Neural crest cell (in vitro differentiated cells): Measurements from ENCODE around the gene DEPDC4. TPM values are rescaled to one million over a fixed set of nuclear protein-coding genes. Genes with fewer than 3 reads are reported as not detected.

Experiments used
- DNase-seq: peaks from one replicate; pipeline ENCODE4 v3.0.0; 2021; ENCODE audit warnings: low read depth, mixed read lengths, low spot score
- H3K27ac Mint-ChIP-seq: one replicate; pipeline ENCODE4 v1.8.0; 2021; ENCODE audit warnings: mild to moderate bottlenecking, mixed read lengths; ENCODE audit not compliant: unreplicated experiment
- H3K27me3 Mint-ChIP-seq: 2 replicates; pipeline ENCODE4 v1.8.0; 2021; ENCODE audit warnings: low read depth, mild to moderate bottlenecking, mixed read lengths
- H3K36me3 Mint-ChIP-seq: 2 replicates; pipeline ENCODE4 v1.8.0; 2021; ENCODE audit warnings: low read depth, mild to moderate bottlenecking, mixed read lengths
- H3K4me1 Mint-ChIP-seq: 2 replicates; pipeline ENCODE4 v1.8.0; 2021; ENCODE audit warnings: mixed read lengths
- H3K4me3 Mint-ChIP-seq: one replicate; pipeline ENCODE4 v1.8.0; 2021; ENCODE audit warnings: mild to moderate bottlenecking, mixed read lengths
- H3K9me3 Mint-ChIP-seq: 2 replicates; pipeline ENCODE4 v1.8.0; 2021; ENCODE audit warnings: mixed read lengths
- CTCF ChIP-seq: fragments of 200-600 bp; sonication (generic); conservative IDR thresholded peaks from 2 replicates; pipeline ENCODE4 v1.5.0; 2021; ENCODE audit warnings: antibody characterized with exemption, mild to moderate bottlenecking
- total RNA-seq: library from RNA; stranded (reverse); gene quantifications from 2 replicates; pipeline ENCODE4 v1.2.1, GENCODE V29; 2021

The DEPDC4 gene
- total RNA-seq, 1 donor from 2014 or later = 4.1 TPM

GRCh38 chr12:100254876-100255275 is 12.0 kb downstream of the DEPDC4 start:
- H3K9me3 Mint-ChIP-seq = no peaks in the 10 kb centered on the region
- H3K4me3 Mint-ChIP-seq = no peak overlapping the region
- peaks cover 3% of the 10 kb centered on the region for H3K36me3 Mint-ChIP-seq
- no peak for DNase-seq
- H3K4me1 Mint-ChIP-seq = peaks cover 7% of the 10 kb centered on the region
- peak overlapping the region; percentile 36 for H3K27ac Mint-ChIP-seq
- no peaks in the 10 kb centered on the region for H3K27me3 Mint-ChIP-seq
- no peak for TF ChIP-seq CTCF

GRCh38 chr12:100253437-100253836 is 13.4 kb downstream of the DEPDC4 start:
- Mint-ChIP-seq H3K9me3 (no peaks in the 10 kb centered on the region), H3K27me3 (no peaks in the 10 kb centered on the region), H3K36me3 (peaks cover 3% of the 10 kb centered on the region), H3K27ac (no peak overlapping the region), H3K4me3 (no peak overlapping the region), H3K4me1 (peaks cover 7% of the 10 kb centered on the region)
- DNase-seq = no peak
- TF ChIP-seq CTCF = no peak

GRCh38 chr12:100251917-100252316 is 15.0 kb downstream of the DEPDC4 start:
- H3K9me3 Mint-ChIP-seq = no peaks in the 10 kb centered on the region
- TF ChIP-seq CTCF = no peak
- H3K4me3 Mint-ChIP-seq = no peak overlapping the region
- no peaks in the 10 kb centered on the region for H3K27me3 Mint-ChIP-seq
- H3K36me3 Mint-ChIP-seq = no peaks in the 10 kb centered on the region
- peaks cover 7% of the 10 kb centered on the region for H3K4me1 Mint-ChIP-seq
- H3K27ac Mint-ChIP-seq = no peak overlapping the region
- DNase-seq = no peak

- Mint-ChIP-seq H3K36me3 (no peaks in the 10 kb centered on the region), H3K27ac (no peak overlapping the region), H3K4me1 (peaks cover 3% of the 10 kb centered on the region), H3K27me3 (no peaks in the 10 kb centered on the region), H3K4me3 (no peak overlapping the region), H3K9me3 (no peaks in the 10 kb centered on the region)
- DNase-seq = no peak
- no peak for TF ChIP-seq CTCF
Observed at GRCh38 chr12:100249941-100250340, 16.9 kb downstream of the DEPDC4 start.

GRCh38 chr12:100248886-100249285 is 18.0 kb downstream of the DEPDC4 start:
- Mint-ChIP-seq H3K27me3 (no peaks in the 10 kb centered on the region), H3K4me3 (no peak overlapping the region), H3K4me1 (no peaks in the 10 kb centered on the region), H3K9me3 (no peaks in the 10 kb centered on the region), H3K36me3 (no peaks in the 10 kb centered on the region), H3K27ac (no peak overlapping the region)
- no peak for DNase-seq
- no peak for TF ChIP-seq CTCF

GRCh38 chr12:100247765-100248164 is 19.1 kb downstream of the DEPDC4 start:
- H3K4me1 Mint-ChIP-seq = peaks cover 5% of the 10 kb centered on the region
- no peaks in the 10 kb centered on the region for H3K9me3 Mint-ChIP-seq
- no peak overlapping the region for H3K27ac Mint-ChIP-seq
- TF ChIP-seq CTCF = no peak
- H3K36me3 Mint-ChIP-seq = no peaks in the 10 kb centered on the region
- no peak overlapping the region for H3K4me3 Mint-ChIP-seq
- DNase-seq = no peak
- no peaks in the 10 kb centered on the region for H3K27me3 Mint-ChIP-seq
